Lower leg skin (tissue), 3 donors: ENCODE measurements around the gene TREM1.

Experiments used
- CTCF ChIP-seq, 3 donors: fragments of 450-650 bp; IDR thresholded peaks; one replicate each; pipeline ENCODE4 v1.5.1; 2016; ENCODE audit warnings: antibody characterized with exemption in 3 of 3, mild to moderate bottlenecking in 3 of 3, moderate library complexity in 2 of 3
- POLR2A ChIP-seq, 2 donors: fragments of 450-650 bp; IDR thresholded peaks; one replicate each; pipeline ENCODE4 v1.6.1; 2016 to 2017; ENCODE audit warnings: antibody characterized with exemption in 2 of 2, mild to moderate bottlenecking in 1 of 2, moderate library complexity in 1 of 2

- no peak for TF ChIP-seq CTCF (IDR thresholded peaks at IDR 0.05)
- no peak for TF ChIP-seq POLR2A (IDR thresholded peaks at IDR 0.05)
Observed at GRCh38 chr6:41283600-41283999, 2.9 kb downstream of the TREM1 start.
